Endodermal cell (in vitro differentiated cells): Measurements from ENCODE around the gene ADCY2. TPM values are rescaled to one million over a fixed set of nuclear protein-coding genes. Genes with fewer than 3 reads are reported as not detected.
A peak's percentile ranks its signal among the peaks of the same experiment; 100 is the strongest.

Experiments
- DNase-seq: peaks from one replicate; pipeline ENCODE4 v3.0.0-alpha.2; 2017
- H3K27ac ChIP-seq: 2 replicates; pipeline ENCODE4 v1.5.1; 2013; ENCODE audit warnings: mild to moderate bottlenecking, low read depth, low read length, moderate library complexity
- H3K27me3 ChIP-seq: 2 replicates; pipeline ENCODE4 v1.6.1; 2013; ENCODE audit warnings: mild to moderate bottlenecking, low read length, moderate library complexity; ENCODE audit not compliant: insufficient read depth, control insufficient read depth, poor library complexity, severe bottlenecking
- H3K36me3 ChIP-seq: 2 replicates; pipeline ENCODE4 v1.7.0; 2013; ENCODE audit warnings: mild to moderate bottlenecking, low read length, moderate library complexity; ENCODE audit not compliant: control insufficient read depth, insufficient read depth
- H3K4me1 ChIP-seq: one replicate; pipeline ENCODE4 v1.7.0; 2013; ENCODE audit warnings: low read length; ENCODE audit not compliant: control insufficient read depth, insufficient read depth
- H3K4me3 ChIP-seq: 2 replicates; pipeline ENCODE4 v1.5.1; 2013; ENCODE audit warnings: mild to moderate bottlenecking, low read length, moderate library complexity
- H3K9ac ChIP-seq: 2 replicates; pipeline ENCODE4 v1.6.1; 2013; ENCODE audit warnings: mild to moderate bottlenecking, low read length, moderate library complexity; ENCODE audit not compliant: poor library complexity, severe bottlenecking; ENCODE audit errors: extremely low read depth
- H3K9me3 ChIP-seq: 2 replicates; pipeline ENCODE4 v1.6.1; 2013; ENCODE audit warnings: mild to moderate bottlenecking, low read length, moderate library complexity; ENCODE audit not compliant: control insufficient read depth
- H3K27ac Mint-ChIP-seq: 2 replicates; pipeline ENCODE4 v1.8.0; 2020; ENCODE audit warnings: mixed read lengths
- H3K27me3 Mint-ChIP-seq: 2 replicates; pipeline ENCODE4 v1.8.0; 2021; ENCODE audit warnings: mild to moderate bottlenecking, mixed read lengths; ENCODE audit not compliant: insufficient read depth
- H3K36me3 Mint-ChIP-seq: 2 replicates; pipeline ENCODE4 v1.8.0; 2020; ENCODE audit warnings: low read depth, mixed read lengths
- H3K4me1 Mint-ChIP-seq: 2 replicates; pipeline ENCODE4 v1.8.0; 2020; ENCODE audit warnings: mixed read lengths
- H3K4me3 Mint-ChIP-seq: 2 replicates; pipeline ENCODE4 v1.8.0; 2020; ENCODE audit warnings: mild to moderate bottlenecking, moderate library complexity, mixed read lengths
- H3K9me3 Mint-ChIP-seq: 2 replicates; pipeline ENCODE4 v1.8.0; 2020; ENCODE audit warnings: mild to moderate bottlenecking, mixed read lengths
- WGBS, 2 experiments: methylation state at CpG; one replicate each; pipeline versions ENCODE4 v1.1.5 to v1.1.7; 2013; ENCODE audit warnings: missing lambda C conversion rate in 2 of 2, mixed read lengths in 1 of 2; ENCODE audit not compliant: insufficient coverage in 1 of 2, insufficient read length in 1 of 2; 5-methylcytosine and 5-hydroxymethylcytosine counted together
- total RNA-seq, 2 donors: library from RNA; stranded (reverse); fragmentation: NEBNext Ultra II Directional in 1 of 2; extraction: Animal tissue kit (Norgen Biotek cat#: 25700) in 1 of 2; gene quantifications; 2 replicates in 1 of 2; 3 replicates in 1 of 2; pipeline ENCODE4 v1.2.1, GENCODE V29; 2021
- TF ChIP-seq, protein P1 (sequence below): fragments of 200-600 bp; sonication (generic); conservative IDR thresholded peaks from 2 replicates; pipeline ENCODE4 v1.5.0; 2021; ENCODE audit warnings: antibody characterized with exemption, mild to moderate bottlenecking

The ADCY2 gene
- total RNA-seq, 2 donors from 2014 or later: 61.5 to 63.2 TPM

DNA sequence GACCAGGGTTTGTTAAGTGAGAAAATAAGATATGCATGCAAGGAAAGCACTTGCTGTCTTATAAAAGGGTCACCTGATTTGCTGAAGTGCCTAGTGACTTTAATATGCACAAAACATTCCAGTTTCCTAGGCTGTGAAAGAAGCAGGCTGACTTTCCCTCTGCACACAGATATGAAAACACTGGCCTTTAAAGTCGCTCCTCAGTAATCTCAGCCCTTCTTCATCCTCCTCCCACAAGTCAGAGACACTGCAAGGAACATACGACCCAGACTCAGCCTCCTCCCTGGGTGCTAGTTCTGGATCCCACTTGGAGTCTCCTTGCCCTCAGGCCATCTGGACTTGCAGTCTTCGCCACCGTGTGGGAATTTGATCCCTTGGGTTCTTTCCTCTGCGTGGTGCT is 288.9 kb downstream of the ADCY2 start:
- H3K4me3 Mint-ChIP-seq: no peak overlapping the region
- no peak overlapping the region for H3K9ac ChIP-seq
- H3K27ac Mint-ChIP-seq: no peak overlapping the region
- no peaks in the 10 kb centered on the region for H3K27me3 Mint-ChIP-seq
- H3K4me1 Mint-ChIP-seq: peaks cover 16% of the 10 kb centered on the region
- no peaks in the 10 kb centered on the region for H3K36me3 ChIP-seq
- TF ChIP-seq, protein P1, sequence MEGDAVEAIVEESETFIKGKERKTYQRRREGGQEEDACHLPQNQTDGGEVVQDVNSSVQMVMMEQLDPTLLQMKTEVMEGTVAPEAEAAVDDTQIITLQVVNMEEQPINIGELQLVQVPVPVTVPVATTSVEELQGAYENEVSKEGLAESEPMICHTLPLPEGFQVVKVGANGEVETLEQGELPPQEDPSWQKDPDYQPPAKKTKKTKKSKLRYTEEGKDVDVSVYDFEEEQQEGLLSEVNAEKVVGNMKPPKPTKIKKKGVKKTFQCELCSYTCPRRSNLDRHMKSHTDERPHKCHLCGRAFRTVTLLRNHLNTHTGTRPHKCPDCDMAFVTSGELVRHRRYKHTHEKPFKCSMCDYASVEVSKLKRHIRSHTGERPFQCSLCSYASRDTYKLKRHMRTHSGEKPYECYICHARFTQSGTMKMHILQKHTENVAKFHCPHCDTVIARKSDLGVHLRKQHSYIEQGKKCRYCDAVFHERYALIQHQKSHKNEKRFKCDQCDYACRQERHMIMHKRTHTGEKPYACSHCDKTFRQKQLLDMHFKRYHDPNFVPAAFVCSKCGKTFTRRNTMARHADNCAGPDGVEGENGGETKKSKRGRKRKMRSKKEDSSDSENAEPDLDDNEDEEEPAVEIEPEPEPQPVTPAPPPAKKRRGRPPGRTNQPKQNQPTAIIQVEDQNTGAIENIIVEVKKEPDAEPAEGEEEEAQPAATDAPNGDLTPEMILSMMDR: no peak
- WGBS, 2 experiments: 92 to 100% methylated on average over 1 to 5 of the region's 5 CpGs
- H3K4me3 ChIP-seq: no peak overlapping the region
- no peaks in the 10 kb centered on the region for H3K9me3 ChIP-seq
- peaks cover 4% of the 10 kb centered on the region for H3K4me1 ChIP-seq
- H3K27me3 ChIP-seq: no peaks in the 10 kb centered on the region
- no peak overlapping the region for H3K27ac ChIP-seq
- no peaks in the 10 kb centered on the region for H3K9me3 Mint-ChIP-seq
- H3K36me3 Mint-ChIP-seq: no peaks in the 10 kb centered on the region
- DNase-seq: no peak

DNA sequence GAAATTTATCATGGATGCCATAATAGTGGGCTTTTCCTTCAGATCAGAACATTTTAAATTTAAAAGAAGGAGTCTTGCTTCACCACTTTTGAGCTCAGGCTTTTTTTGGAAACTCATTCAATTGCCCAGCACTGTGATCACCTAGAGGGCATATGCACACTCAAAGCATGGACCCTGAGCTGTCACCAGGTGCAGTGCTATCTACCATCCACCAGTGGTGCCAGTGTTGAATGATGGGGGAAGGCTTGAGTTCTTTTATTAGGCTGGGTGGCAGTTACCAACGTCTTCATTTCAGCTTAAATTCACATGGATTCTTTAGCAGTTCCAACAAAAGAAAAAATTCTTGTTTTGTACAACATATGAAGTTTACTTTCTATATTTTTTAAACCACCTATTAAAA is 290.9 kb downstream of the ADCY2 start:
- WGBS, 2 experiments: 60% methylated on average over 1 of the region's 1 CpG; no CpG with 5 or more reads in 1 of the 2 experiments
- Histone ChIP-seq H3K9ac (no peak overlapping the region), H3K9me3 (no peaks in the 10 kb centered on the region), H3K27me3 (no peaks in the 10 kb centered on the region), H3K4me1 (peaks cover 4% of the 10 kb centered on the region), H3K36me3 (no peaks in the 10 kb centered on the region), H3K4me3 (no peak overlapping the region), H3K27ac (no peak overlapping the region)
- Mint-ChIP-seq H3K4me1 (peaks cover 6% of the 10 kb centered on the region), H3K9me3 (no peaks in the 10 kb centered on the region), H3K4me3 (no peak overlapping the region), H3K36me3 (peaks cover 13% of the 10 kb centered on the region), H3K27me3 (no peaks in the 10 kb centered on the region), H3K27ac (no peak overlapping the region)
- TF ChIP-seq, protein P1: peak; percentile 62
- DNase-seq: peak; percentile 57

DNA sequence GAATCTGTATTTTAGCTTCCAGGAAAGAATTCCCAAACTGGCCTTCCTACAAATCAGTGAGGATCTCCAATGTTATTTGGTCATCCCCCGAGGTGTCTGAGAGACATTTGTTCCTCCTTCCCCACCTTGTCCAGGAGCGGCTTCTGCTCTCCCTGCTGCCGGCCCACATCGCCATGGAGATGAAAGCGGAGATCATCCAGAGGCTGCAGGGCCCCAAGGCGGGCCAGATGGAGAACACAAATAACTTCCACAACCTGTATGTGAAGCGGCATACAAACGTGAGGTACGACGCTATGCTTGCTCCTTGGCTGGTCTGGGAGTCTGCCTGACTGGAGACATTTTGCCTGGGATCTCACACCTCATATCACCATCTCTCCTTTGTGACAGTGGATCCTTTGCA is 294.6 kb downstream of the ADCY2 start:
- H3K9me3 ChIP-seq: no peaks in the 10 kb centered on the region
- H3K9ac ChIP-seq: no peak overlapping the region
- H3K4me1 ChIP-seq: peaks cover 4% of the 10 kb centered on the region
- H3K4me3 Mint-ChIP-seq: no peak overlapping the region
- TF ChIP-seq, protein P1: no peak
- no peaks in the 10 kb centered on the region for H3K27me3 ChIP-seq
- peaks cover 30% of the 10 kb centered on the region for H3K36me3 Mint-ChIP-seq
- no peak for DNase-seq
- peaks cover 3% of the 10 kb centered on the region for H3K4me1 Mint-ChIP-seq
- no peak overlapping the region for H3K4me3 ChIP-seq
- H3K9me3 Mint-ChIP-seq: no peaks in the 10 kb centered on the region
- WGBS, 2 experiments: 77 to 93% methylated on average over 5 to 10 of the region's 10 CpGs
- no peaks in the 10 kb centered on the region for H3K36me3 ChIP-seq
- H3K27ac ChIP-seq: no peak overlapping the region
- no peaks in the 10 kb centered on the region for H3K27me3 Mint-ChIP-seq
- no peak overlapping the region for H3K27ac Mint-ChIP-seq
